NCI-H2029 treated with DMSO at 0.1 percent for 48 hours (cell line): ENCODE measurements around the gene CNP.
"Not testable (repeated sequence)": the region's sequence is repeated elsewhere in the genome, so short reads cannot be mapped to it uniquely, and the experiment has no call there.

Experiments
- DNase-seq: peaks from one replicate; lab custom pipeline; 2025; lab: John Stamatoyannopoulos, UW

Gene CNP

GRCh38 chr17:41966463-41967140 is at the start of gene CNP:
Gene CNP (plus strand): TSS chr17:41966795. CDS start chr17:41966885, 90 bp downstream.
- no peak for DNase-seq

GRCh38 chr17:41917192-41917591 is 49.4 kb upstream of the CNP start:
- no peak for DNase-seq

GRCh38 chr17:41917679-41918313 is 48.8 kb upstream of the CNP start:
- no peak for DNase-seq

GRCh38 chr17:41918314-41919164 is 48.1 kb upstream of the CNP start, which contains the start of gene ACLY:
Gene ACLY (minus strand): TSS chr17:41918951. CDS start chr17:41913873, 5,078 bp downstream.
- DNase-seq, result peak; percentile 79

- DNase-seq, result no peak
These were observed 47.3 kb upstream of the CNP start for GRCh38 chr17:41919165-41919817.

- no peak for DNase-seq
These were observed 46.6 kb upstream of the CNP start for GRCh38 chr17:41919840-41920579.

- no peak for DNase-seq
These were observed 46.0 kb upstream of the CNP start for GRCh38 chr17:41920580-41920955.

- no peak for DNase-seq
These were observed 40.5 kb upstream of the CNP start for GRCh38 chr17:41925991-41926590.

- DNase-seq, result no peak
These were observed 37.8 kb upstream of the CNP start for GRCh38 chr17:41928693-41929251.

- peak; percentile 77 for DNase-seq
These were observed 36.4 kb upstream of the CNP start, which contains the start of gene ODAD4 for GRCh38 chr17:41930009-41930832. Gene ODAD4 (plus strand): TSS chr17:41930617. CDS start chr17:41930724, 107 bp downstream.

- not testable (repeated sequence) for DNase-seq
These were observed 35.8 kb upstream of the CNP start for GRCh38 chr17:41930833-41931156.

- DNase-seq, result not testable (repeated sequence)
These were observed 34.9 kb upstream of the CNP start for GRCh38 chr17:41931715-41932114.

- no peak for DNase-seq
These were observed 33.7 kb upstream of the CNP start for GRCh38 chr17:41932816-41933389.

- no peak for DNase-seq
These were observed 31.0 kb upstream of the CNP start for GRCh38 chr17:41935641-41936040.

GRCh38 chr17:41937970-41938954 is 28.3 kb upstream of the CNP start:
- DNase-seq, result no peak

GRCh38 chr17:41939044-41939692 is 27.4 kb upstream of the CNP start:
- DNase-seq, result no peak

GRCh38 chr17:41939693-41940090 is 26.9 kb upstream of the CNP start:
- no peak for DNase-seq

GRCh38 chr17:41941168-41941567 is 25.4 kb upstream of the CNP start:
- DNase-seq, result no peak
